IPS-15b (cell line): Measurements from ENCODE around the gene ZDHHC11B.

Experiments used
- H3K27me3 ChIP-seq: one replicate; pipeline ENCODE4 v1.6.1; 2013; ENCODE audit warnings: low read length; ENCODE audit not compliant: control insufficient read depth, insufficient read depth
- H3K36me3 ChIP-seq: one replicate; pipeline ENCODE4 v1.6.1; 2013; ENCODE audit warnings: low read length; ENCODE audit not compliant: control insufficient read depth, insufficient read depth
- H3K4me1 ChIP-seq: one replicate; pipeline ENCODE4 v1.6.1; 2013; ENCODE audit warnings: mild to moderate bottlenecking, low read length; ENCODE audit not compliant: control insufficient read depth, insufficient read depth
- H3K4me3 ChIP-seq: one replicate; pipeline ENCODE4 v1.5.1; 2013; ENCODE audit warnings: low read depth, low read length
- H3K9ac ChIP-seq: one replicate; pipeline ENCODE4 v1.6.1; 2013; ENCODE audit warnings: low read depth, mild to moderate bottlenecking, low read length
- H3K9me3 ChIP-seq: one replicate; pipeline ENCODE4 v1.6.1; 2013; ENCODE audit warnings: mild to moderate bottlenecking, low read length; ENCODE audit not compliant: control insufficient read depth, insufficient read depth

Gene ZDHHC11B

GRCh38 chr5:673831-674629 is 110.5 kb downstream of the ZDHHC11B start:
- no peaks in the 10 kb centered on the region for H3K27me3 ChIP-seq
- no peak overlapping the region for H3K9ac ChIP-seq
- H3K9me3 ChIP-seq = no peaks in the 10 kb centered on the region
- peaks cover 2% of the 10 kb centered on the region for H3K4me1 ChIP-seq
- no peak overlapping the region for H3K4me3 ChIP-seq
- H3K36me3 ChIP-seq = no peaks in the 10 kb centered on the region

DNA sequence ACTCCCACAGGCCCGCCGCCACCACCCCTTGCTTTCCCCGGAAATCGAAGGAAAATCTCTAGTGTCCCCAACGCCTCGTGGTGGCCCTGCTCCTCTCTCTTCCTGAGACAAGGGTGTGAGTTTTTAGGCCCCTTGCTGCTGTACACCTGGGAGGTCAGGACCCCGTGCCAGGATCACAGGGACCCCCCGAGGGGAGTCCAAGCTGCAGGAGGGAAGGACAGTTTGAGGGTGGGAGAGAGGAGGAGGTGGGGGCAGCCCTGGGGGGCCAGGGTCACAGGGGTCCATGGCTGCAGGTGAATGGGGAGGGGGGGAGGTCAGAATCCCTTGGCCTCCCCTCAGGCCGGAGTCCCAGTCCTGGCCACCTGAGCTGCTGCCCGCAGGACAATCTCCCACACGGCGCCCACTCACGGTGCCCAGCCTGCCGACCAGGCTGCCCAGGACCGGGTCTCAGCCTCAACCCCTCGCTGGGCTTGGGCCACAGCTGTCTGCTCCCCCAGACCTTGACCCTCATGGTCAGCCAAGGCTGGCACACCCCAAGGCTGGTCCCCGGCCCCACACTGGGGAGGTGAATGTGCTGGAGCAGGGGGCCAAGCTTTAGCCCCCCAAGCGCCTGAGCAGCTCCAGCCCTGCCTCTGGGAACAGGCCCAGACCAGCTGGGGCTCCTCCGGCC is 111.2 kb downstream of the ZDHHC11B start:
- Histone ChIP-seq H3K27me3 (no peaks in the 10 kb centered on the region), H3K9me3 (no peaks in the 10 kb centered on the region), H3K9ac (no peak overlapping the region), H3K4me3 (no peak overlapping the region), H3K4me1 (peaks cover 4% of the 10 kb centered on the region), H3K36me3 (peaks cover 3% of the 10 kb centered on the region)

DNA sequence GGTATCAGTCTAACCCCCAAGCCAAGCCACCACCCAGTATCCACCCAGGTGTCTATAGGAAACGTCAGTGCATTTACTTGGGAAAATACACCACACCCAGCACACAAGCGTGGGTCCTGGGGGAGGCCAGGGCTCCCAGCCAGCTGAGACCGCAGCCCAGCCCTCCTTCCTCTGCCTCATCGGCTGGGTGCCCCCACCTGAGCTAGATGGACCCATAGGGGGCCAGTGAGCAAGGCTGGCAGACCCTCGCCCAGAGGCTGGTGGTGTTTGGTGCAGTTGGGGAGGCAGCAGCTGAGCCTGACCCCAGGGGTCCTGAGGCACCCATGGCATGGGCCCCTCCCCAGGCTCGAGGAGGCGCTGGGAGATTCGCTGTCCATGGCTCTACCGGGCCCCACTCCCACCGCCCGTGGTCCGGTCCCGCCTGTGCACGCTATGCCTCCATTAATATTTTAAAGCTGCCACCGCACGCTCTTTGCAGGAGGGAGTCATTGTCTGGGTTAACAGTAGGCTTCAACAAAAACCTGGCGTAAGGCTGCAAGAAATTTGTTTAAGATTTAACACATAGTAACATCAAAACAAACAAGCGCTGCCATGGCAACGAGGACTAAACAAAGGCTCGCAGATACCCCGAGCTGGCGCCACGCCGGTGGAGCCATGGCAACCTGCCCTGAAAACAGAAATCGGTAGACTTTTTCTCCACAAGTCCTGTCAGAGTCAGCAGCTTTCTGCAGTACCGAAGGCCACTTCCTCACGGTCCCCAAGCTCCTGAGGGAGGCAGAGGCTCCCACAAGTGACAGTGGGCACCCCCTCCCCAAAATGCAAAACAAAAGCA is 112.0 kb downstream of the ZDHHC11B start:
- peaks cover 3% of the 10 kb centered on the region for H3K36me3 ChIP-seq
- H3K4me3 ChIP-seq = no peak overlapping the region
- H3K9ac ChIP-seq = no peak overlapping the region
- peaks cover 4% of the 10 kb centered on the region for H3K4me1 ChIP-seq
- H3K27me3 ChIP-seq = no peaks in the 10 kb centered on the region
- no peaks in the 10 kb centered on the region for H3K9me3 ChIP-seq

DNA sequence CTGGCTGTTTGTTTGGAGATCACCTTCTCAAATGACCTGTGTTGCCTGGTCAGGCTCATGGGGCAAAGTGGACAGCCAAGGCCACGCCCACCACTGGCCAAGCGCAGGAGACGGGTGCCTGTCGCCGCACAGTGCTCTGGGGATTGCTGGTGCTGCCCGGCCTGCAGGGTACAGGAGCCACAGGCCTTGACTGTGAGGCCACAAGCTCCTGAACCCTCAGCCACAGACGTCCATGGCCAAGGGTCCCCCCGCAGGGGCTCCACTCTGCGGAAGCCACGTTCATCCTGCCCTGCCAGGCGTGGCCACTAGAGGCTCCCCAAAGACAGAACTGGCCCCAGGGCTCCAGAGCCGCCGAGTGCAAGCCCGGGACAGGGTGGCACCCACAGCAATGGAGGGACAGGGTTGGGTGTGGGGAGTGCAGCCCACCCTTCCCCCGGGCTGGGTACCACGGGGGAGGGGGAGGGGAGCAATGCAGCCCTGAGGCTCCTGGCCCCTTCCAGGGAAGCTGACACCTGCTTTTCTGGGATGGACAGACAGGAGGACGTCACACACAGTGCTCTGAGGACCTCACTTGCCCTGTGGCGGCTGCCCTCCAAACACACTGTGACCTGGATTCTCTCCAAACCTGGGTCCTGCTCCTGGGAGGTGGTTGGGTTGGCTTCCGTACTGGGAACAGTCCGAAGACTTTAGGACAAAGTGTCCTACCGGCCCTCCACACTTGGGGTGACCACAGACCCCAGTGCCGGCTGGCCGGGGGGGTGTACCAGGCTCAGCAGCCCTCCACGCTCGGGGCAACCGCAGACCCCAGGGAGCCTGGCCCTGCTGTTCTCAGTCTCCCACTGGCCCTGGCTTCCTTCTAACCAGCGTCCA is 112.8 kb downstream of the ZDHHC11B start:
- Histone ChIP-seq H3K4me1 (peaks cover 4% of the 10 kb centered on the region), H3K9ac (no peak overlapping the region), H3K9me3 (no peaks in the 10 kb centered on the region), H3K4me3 (no peak overlapping the region), H3K27me3 (no peaks in the 10 kb centered on the region), H3K36me3 (peaks cover 7% of the 10 kb centered on the region)

DNA sequence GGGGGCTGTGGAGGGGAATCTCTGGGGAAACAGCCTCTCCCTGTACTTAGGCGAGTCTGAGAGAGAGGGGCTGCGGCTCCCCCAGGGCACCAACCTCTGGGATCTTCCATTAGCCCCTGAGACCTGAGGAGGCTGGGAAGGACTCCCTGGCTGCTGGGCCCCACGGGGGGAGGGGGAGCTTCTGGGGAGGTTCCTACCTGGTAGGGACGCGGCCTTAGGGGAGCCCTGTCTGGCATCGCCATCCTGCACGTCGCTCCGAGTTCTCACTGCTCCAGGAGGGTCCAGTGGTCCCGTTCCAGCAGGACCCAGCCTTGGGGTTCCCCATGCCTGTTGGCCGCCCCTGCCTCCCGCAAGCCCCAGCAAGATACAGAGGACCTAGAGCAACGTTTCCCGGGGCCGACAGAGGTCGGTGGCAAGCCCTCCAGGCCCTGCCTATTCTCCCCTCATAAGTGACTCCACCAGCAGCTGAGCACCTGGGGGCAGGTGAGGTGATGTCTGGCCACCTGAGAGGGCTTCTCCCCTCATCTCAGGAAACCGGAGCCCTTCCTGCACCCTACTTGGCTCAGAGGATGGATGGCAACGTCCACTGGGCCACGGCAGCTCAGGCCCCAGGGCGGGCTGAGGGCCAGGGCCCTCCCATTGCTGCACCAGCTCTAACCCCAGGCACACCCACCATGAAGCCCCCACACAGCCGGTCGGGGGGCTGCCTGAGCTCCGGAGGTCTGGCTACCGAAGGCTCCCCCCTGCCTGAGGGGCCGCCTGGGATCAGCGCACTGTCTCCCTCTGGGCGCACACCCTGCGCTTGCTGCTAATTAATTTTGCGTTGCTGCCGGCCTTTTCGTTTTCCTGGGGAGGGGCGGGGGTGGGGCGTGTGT is 113.9 kb downstream of the ZDHHC11B start:
- Histone ChIP-seq H3K4me3 (no peak overlapping the region), H3K9ac (no peak overlapping the region), H3K4me1 (peaks cover 4% of the 10 kb centered on the region), H3K27me3 (no peaks in the 10 kb centered on the region), H3K9me3 (no peaks in the 10 kb centered on the region), H3K36me3 (peaks cover 10% of the 10 kb centered on the region)

- Histone ChIP-seq H3K9ac (no peak overlapping the region), H3K9me3 (no peaks in the 10 kb centered on the region), H3K27me3 (no peaks in the 10 kb centered on the region), H3K36me3 (peaks cover 11% of the 10 kb centered on the region), H3K4me1 (peaks cover 4% of the 10 kb centered on the region), H3K4me3 (no peak overlapping the region)
Observed at GRCh38 chr5:669842-670395, 114.6 kb downstream of the ZDHHC11B start.

GRCh38 chr5:669111-669841 is 115.3 kb downstream of the ZDHHC11B start:
- Histone ChIP-seq H3K4me1 (peaks cover 4% of the 10 kb centered on the region), H3K4me3 (no peak overlapping the region), H3K9ac (no peak overlapping the region)

DNA sequence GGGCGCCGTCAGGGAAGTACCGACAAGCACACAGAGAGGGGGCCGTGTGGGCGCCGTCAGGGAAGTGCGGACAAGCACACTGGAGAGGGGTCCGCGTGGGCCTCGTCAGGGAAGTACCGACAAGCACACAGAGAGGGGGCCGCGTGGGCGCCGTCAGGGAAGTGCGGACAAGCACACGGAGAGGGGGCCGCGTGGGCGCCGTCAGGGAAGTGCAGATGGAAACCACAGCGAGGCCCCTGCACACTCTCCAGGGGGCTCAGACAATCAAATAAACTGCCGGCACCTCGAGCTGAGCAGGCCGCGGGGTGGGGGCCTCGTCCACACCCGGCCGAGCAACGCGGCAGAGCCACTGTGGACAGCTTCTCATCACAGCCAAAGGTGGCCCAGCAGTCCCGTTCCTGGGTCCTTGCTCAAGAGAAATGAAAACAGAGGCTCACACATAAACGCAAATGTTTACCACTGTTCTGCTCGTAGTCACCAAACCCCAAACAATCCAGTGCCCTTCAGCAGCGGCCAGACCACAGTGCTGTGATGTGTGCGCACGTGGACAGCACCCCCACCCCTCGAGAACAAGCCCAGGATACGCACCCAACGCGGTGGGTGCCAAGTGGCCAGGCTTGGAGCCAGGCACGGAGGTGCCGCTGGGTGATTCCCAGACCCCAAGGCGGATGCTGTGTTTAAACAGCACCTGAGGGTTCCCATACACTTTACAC is 116.1 kb downstream of the ZDHHC11B start:
- no peak overlapping the region for H3K4me3 ChIP-seq
- peaks cover 23% of the 10 kb centered on the region for H3K36me3 ChIP-seq
- peaks cover 4% of the 10 kb centered on the region for H3K4me1 ChIP-seq
- no peaks in the 10 kb centered on the region for H3K9me3 ChIP-seq
- H3K27me3 ChIP-seq = no peaks in the 10 kb centered on the region
- H3K9ac ChIP-seq = no peak overlapping the region

More at GRCh38 chr5:669111-669841, 115.3 kb downstream of the ZDHHC11B start:
- Histone ChIP-seq H3K9me3 (no peaks in the 10 kb centered on the region), H3K36me3 (peaks cover 17% of the 10 kb centered on the region), H3K27me3 (no peaks in the 10 kb centered on the region)

DNA sequence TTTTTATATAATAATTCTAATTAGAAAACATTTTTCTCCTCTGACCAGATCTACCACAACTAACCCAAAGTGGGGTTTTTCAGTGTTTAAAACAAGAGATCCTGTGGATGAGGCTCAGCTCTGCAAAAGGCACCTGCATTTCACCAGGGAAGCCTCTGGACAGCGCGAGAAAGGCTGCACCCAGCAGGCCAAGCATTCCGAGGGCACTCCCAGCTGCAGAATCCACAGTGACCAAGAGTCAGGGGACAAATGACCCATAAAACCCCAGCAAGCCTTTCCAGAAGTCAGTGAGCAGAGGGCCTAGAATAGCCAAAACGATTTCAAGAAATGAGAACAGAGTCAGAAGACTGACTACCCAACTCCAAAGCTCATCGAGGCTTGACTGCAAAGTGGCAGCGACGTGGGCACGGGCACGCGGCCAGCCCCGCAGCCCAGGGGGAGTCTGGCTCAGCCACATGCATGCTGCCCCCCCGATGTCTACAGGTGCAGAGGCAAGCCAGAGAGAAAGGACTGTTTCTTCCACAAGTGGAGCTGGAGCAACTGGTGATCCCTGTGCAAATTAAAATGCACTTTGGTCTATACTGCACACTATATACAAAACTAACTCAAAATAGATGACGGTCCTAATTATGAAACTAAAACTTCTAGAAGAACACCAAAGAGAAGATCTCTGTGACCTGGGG is 117.6 kb downstream of the ZDHHC11B start:
- no peaks in the 10 kb centered on the region for H3K27me3 ChIP-seq
- H3K9ac ChIP-seq = no peak overlapping the region
- H3K9me3 ChIP-seq = no peaks in the 10 kb centered on the region
- H3K4me1 ChIP-seq = peaks cover 2% of the 10 kb centered on the region
- H3K4me3 ChIP-seq = no peak overlapping the region
- H3K36me3 ChIP-seq = peaks cover 32% of the 10 kb centered on the region
